Stimulated activated effector memory CD8-positive, alpha-beta T cell treated with anti-CD3 and anti-CD28 coated beads, Interleukin-12 subunit alpha, Interleukin-12 subunit beta, amount 100 ng/mL, for 72 hours (primary cell): Measurements from ENCODE around the gene GNB5.

Experiments used
- ATAC-seq: fragments of 150-1000 bp; cut with Tn5 transposase; 2 replicates; pipeline ENCODE4 v1.10.0; 2021
- DNase-seq, 2 donors: peaks; one replicate each; pipeline ENCODE4 v3.0.0; 2021 to 2022; ENCODE audit warnings: low spot score in 2 of 2
- H3K27ac Mint-ChIP-seq: one replicate; pipeline ENCODE4 v1.8.0; 2022; ENCODE audit warnings: mild to moderate bottlenecking, mixed read lengths
- H3K36me3 Mint-ChIP-seq: one replicate; pipeline ENCODE4 v1.8.0; 2022; ENCODE audit warnings: mild to moderate bottlenecking, mixed read lengths
- H3K4me1 Mint-ChIP-seq: one replicate; pipeline ENCODE4 v1.8.0; 2022; ENCODE audit warnings: mixed read lengths
- H3K4me3 Mint-ChIP-seq: one replicate; pipeline ENCODE4 v1.8.0; 2022; ENCODE audit warnings: mild to moderate bottlenecking, mixed read lengths
- H3K9me3 Mint-ChIP-seq: one replicate; pipeline ENCODE4 v1.8.0; 2022; ENCODE audit warnings: mixed read lengths

Gene GNB5

GRCh38 chr15:52068004-52068615 lies 123.1 kb downstream of the GNB5 start:
- Mint-ChIP-seq H3K36me3 (peaks cover 21% of the 10 kb centered on the region), H3K9me3 (no peaks in the 10 kb centered on the region), H3K4me1 (peaks cover 14% of the 10 kb centered on the region), H3K4me3 (no peak overlapping the region), H3K27ac (peak overlapping the region; percentile 63)
- DNase-seq, result no peak
- ATAC-seq, result no peak

- DNase-seq (no peak), ATAC-seq (no peak)
- H3K36me3 Mint-ChIP-seq, result peaks cover 21% of the 10 kb centered on the region
- H3K27ac Mint-ChIP-seq, result peak overlapping the region; percentile 63
- no peaks in the 10 kb centered on the region for H3K9me3 Mint-ChIP-seq
- no peak overlapping the region for H3K4me3 Mint-ChIP-seq
- peaks cover 14% of the 10 kb centered on the region for H3K4me1 Mint-ChIP-seq
These were observed 123.7 kb downstream of the GNB5 start for GRCh38 chr15:52067545-52067926.

GRCh38 chr15:52066842-52067544 lies 124.2 kb downstream of the GNB5 start:
- ATAC-seq, result peak; percentile 57
- H3K4me1 Mint-ChIP-seq, result peaks cover 14% of the 10 kb centered on the region
- H3K36me3 Mint-ChIP-seq, result peaks cover 21% of the 10 kb centered on the region
- DNase-seq, result no peak
- H3K9me3 Mint-ChIP-seq, result no peaks in the 10 kb centered on the region
- H3K4me3 Mint-ChIP-seq, result no peak overlapping the region
- H3K27ac Mint-ChIP-seq, result peak overlapping the region; percentile 23
